BE2C (cell line): ENCODE data around the gene PRR23E. TPM values are rescaled to one million over a fixed set of nuclear protein-coding genes. Genes with fewer than 3 reads are reported as not detected.

Experiments used
- DNase-seq: peaks from one replicate; pipeline ENCODE4 v3.0.0-alpha.2; 2020
- H3K27me3 ChIP-seq: fragments of 250-450 bp; sonication (Bioruptor Pico); 2 replicates; pipeline ENCODE4 v1.5.1; 2020; ENCODE audit warnings: mild to moderate bottlenecking
- H3K36me3 ChIP-seq: fragments of 250-450 bp; sonication (Bioruptor Pico); 2 replicates; pipeline ENCODE4 v1.5.1; 2020; ENCODE audit warnings: mild to moderate bottlenecking
- H3K4me1 ChIP-seq: fragments of 250-450 bp; sonication (Bioruptor Pico); 2 replicates; pipeline ENCODE4 v1.5.1; 2020
- H3K4me3 ChIP-seq: 2 replicates; pipeline ENCODE4 v1.5.1; 2011; ENCODE audit warnings: low read depth, low read length
- H3K9me3 ChIP-seq: fragments of 250-450 bp; sonication (Bioruptor Pico); 2 replicates; pipeline ENCODE4 v1.5.1; 2020
- CTCF ChIP-seq: IDR thresholded peaks from 2 replicates; pipeline ENCODE4 v1.5.1; 2012; ENCODE audit warnings: mild to moderate bottlenecking, low read depth, low read length
- polyA plus RNA-seq: library from polyadenylated mRNA; unstranded; fragments of >200 nt; gene quantifications from one replicate; pipeline ENCODE4 v1.2.1, GENCODE V29; 2012; ENCODE audit warnings: low read depth, missing spikeins; ENCODE audit not compliant: insufficient read length, insufficient read depth

The PRR23E gene
- not detected for polyA plus RNA-seq

GRCh38 chr3:127192576-127193232 lies at the start of gene PRR23E:
TSS of gene PRR23E (plus strand) at chr3:127193131. CDS start at chr3:127196686, 3,555 bp downstream.
- H3K36me3 ChIP-seq: no peaks in the 10 kb centered on the region
- no peaks in the 10 kb centered on the region; the same call in none of the 2 replicates for H3K9me3 ChIP-seq
- H3K4me1 ChIP-seq: peaks cover 4% of the 10 kb centered on the region; the same call in 1 of the 2 replicates
- H3K4me3 ChIP-seq: no peak within 1 kb of the TSS
- H3K27me3 ChIP-seq: no peaks in the 10 kb centered on the region
- no peak for DNase-seq
- no peak for TF ChIP-seq CTCF

GRCh38 chr3:127143172-127143571 lies 49.8 kb upstream of the PRR23E start:
- H3K27me3 ChIP-seq: no peaks in the 10 kb centered on the region
- H3K36me3 ChIP-seq: no peaks in the 10 kb centered on the region
- no peak for DNase-seq
- no peak overlapping the region for H3K4me3 ChIP-seq
- peaks cover 25% of the 10 kb centered on the region for H3K4me1 ChIP-seq
- no peaks in the 10 kb centered on the region for H3K9me3 ChIP-seq
- no peak for TF ChIP-seq CTCF

- Histone ChIP-seq H3K4me1 (peaks cover 15% of the 10 kb centered on the region), H3K27me3 (no peaks in the 10 kb centered on the region), H3K9me3 (no peaks in the 10 kb centered on the region), H3K4me3 (no peak overlapping the region), H3K36me3 (no peaks in the 10 kb centered on the region)
- DNase-seq: no peak
- TF ChIP-seq CTCF: no peak
These were observed 48.3 kb upstream of the PRR23E start for GRCh38 chr3:127144631-127145030.

GRCh38 chr3:127145266-127145665 lies 47.7 kb upstream of the PRR23E start:
- no peak overlapping the region for H3K4me3 ChIP-seq
- DNase-seq: no peak
- H3K9me3 ChIP-seq: no peaks in the 10 kb centered on the region
- no peak for TF ChIP-seq CTCF
- H3K27me3 ChIP-seq: no peaks in the 10 kb centered on the region
- peaks cover 15% of the 10 kb centered on the region for H3K4me1 ChIP-seq
- H3K36me3 ChIP-seq: no peaks in the 10 kb centered on the region

- no peak for TF ChIP-seq CTCF
- Histone ChIP-seq H3K36me3 (no peaks in the 10 kb centered on the region), H3K9me3 (no peaks in the 10 kb centered on the region), H3K27me3 (no peaks in the 10 kb centered on the region), H3K4me1 (peaks cover 5% of the 10 kb centered on the region), H3K4me3 (no peak overlapping the region)
- no peak for DNase-seq
These were observed 45.5 kb upstream of the PRR23E start for GRCh38 chr3:127147291-127147885.

- no peak for DNase-seq
- H3K9me3 ChIP-seq: peaks cover 3% of the 10 kb centered on the region
- no peak for TF ChIP-seq CTCF
These were observed 43.2 kb upstream of the PRR23E start for GRCh38 chr3:127149621-127150310.

More at GRCh38 chr3:127149621-127150310, 43.2 kb upstream of the PRR23E start:
- Histone ChIP-seq H3K4me1 (no peaks in the 10 kb centered on the region; the same call in 1 of the 2 replicates), H3K4me3 (no peak overlapping the region), H3K36me3 (no peaks in the 10 kb centered on the region), H3K27me3 (no peaks in the 10 kb centered on the region)
